Neural cell (in vitro differentiated cells): ENCODE results near the gene LRRK1. TPM values are rescaled to one million over a fixed set of nuclear protein-coding genes. Genes with fewer than 3 reads are reported as not detected.

ENCODE experiments used
- H2AFZ ChIP-seq: fragments of 200-600, 300-800 bp; sonication (generic), shearing (Covaris generic); 2 replicates; pipeline ENCODE4 v1.6.0; 2014; ENCODE audit warnings: low read depth, mild to moderate bottlenecking, antibody characterized with exemption, low read length, moderate library complexity
- H3F3A ChIP-seq: fragments of 200-600 bp; shearing (Covaris generic); 2 replicates; pipeline ENCODE4 v1.6.1; 2016; ENCODE audit warnings: mild to moderate bottlenecking, moderate library complexity, mixed read lengths, antibody characterized with exemption, low read length; ENCODE audit not compliant: insufficient read depth, poor library complexity, severe bottlenecking
- H3K27ac ChIP-seq: fragments of 200-600, 300-800 bp; sonication (generic), shearing (Covaris generic); 2 replicates; pipeline ENCODE4 v1.5.1; 2014; ENCODE audit warnings: mild to moderate bottlenecking, low read length, moderate library complexity
- H3K27me3 ChIP-seq: fragments of 300-800, 200-600 bp; sonication (generic), shearing (Covaris generic); 2 replicates; pipeline ENCODE4 v1.6.0; 2014; ENCODE audit warnings: mild to moderate bottlenecking, low read depth, low read length, moderate library complexity; ENCODE audit not compliant: insufficient read depth
- H3K36me3 ChIP-seq: fragments of 300-800, 200-600 bp; sonication (generic), shearing (Covaris generic); 2 replicates; pipeline ENCODE4 v1.5.1; 2014; ENCODE audit warnings: mild to moderate bottlenecking, antibody characterized with exemption, low read length, moderate library complexity; ENCODE audit not compliant: insufficient read depth
- H3K4me2 ChIP-seq: fragments of 300-800, 200-600 bp; sonication (generic), shearing (Covaris generic); 2 replicates; pipeline ENCODE4 v1.6.0; 2014; ENCODE audit warnings: mild to moderate bottlenecking, low read length
- H3K4me3 ChIP-seq: fragments of 300-800, 200-600 bp; sonication (generic), shearing (Covaris generic); 2 replicates; pipeline ENCODE4 v1.5.1; 2014; ENCODE audit warnings: mild to moderate bottlenecking, low read length, moderate library complexity
- H3K79me2 ChIP-seq: fragments of 200-600 bp; shearing (Covaris generic); replicated peaks from 2 replicates; pipeline ENCODE4 v1.6.0; 2014; ENCODE audit warnings: mild to moderate bottlenecking, low read length, moderate library complexity; ENCODE audit not compliant: insufficient read depth
- H3K9ac ChIP-seq: fragments of 300-800, 200-600 bp; sonication (generic), shearing (Covaris generic); 2 replicates; pipeline ENCODE4 v1.6.1; 2016; ENCODE audit warnings: mild to moderate bottlenecking, low read length, mixed read lengths
- H3K9me2 ChIP-seq: fragments of 200-600 bp; shearing (Covaris generic); 2 replicates; pipeline ENCODE4 v1.6.1; 2016; ENCODE audit warnings: mild to moderate bottlenecking, low read length, mixed read lengths; ENCODE audit not compliant: insufficient read depth
- H3K9me3 ChIP-seq: fragments of 200-600, 300-800 bp; sonication (generic), shearing (Covaris generic); 2 replicates; pipeline ENCODE4 v1.6.1; 2016; ENCODE audit warnings: mild to moderate bottlenecking, mixed run types, low read length, moderate library complexity, mixed read lengths
- H4K20me1 ChIP-seq: fragments of 200-600 bp; shearing (Covaris generic); 2 replicates; pipeline ENCODE4 v1.6.1; 2016; ENCODE audit warnings: mild to moderate bottlenecking, mixed run types; ENCODE audit not compliant: insufficient read depth
- EP300 ChIP-seq: fragments of 450-650 bp; conservative IDR thresholded peaks from 2 replicates; pipeline ENCODE4 v1.6.1; 2014; ENCODE audit warnings: antibody characterized with exemption, mild to moderate bottlenecking, moderate library complexity; ENCODE audit not compliant: poor library complexity, severe bottlenecking
- EZH2 ChIP-seq: fragments of 200-600, 300-800 bp; shearing (Covaris generic), sonication (generic); IDR thresholded peaks from 2 replicates; pipeline ENCODE4 v1.6.1; 2014; ENCODE audit warnings: antibody characterized with exemption, low read length, borderline replicate concordance, mild to moderate bottlenecking; ENCODE audit not compliant: insufficient read depth, poor library complexity, severe bottlenecking
- MXI1 ChIP-seq: fragments of 450-650 bp; conservative IDR thresholded peaks from 2 replicates; pipeline ENCODE4 v1.6.1; 2014; ENCODE audit warnings: antibody characterized with exemption, mild to moderate bottlenecking; ENCODE audit not compliant: poor library complexity, severe bottlenecking
- POLR2AphosphoS5 ChIP-seq: IDR thresholded peaks from 2 replicates; pipeline ENCODE4 v1.6.1; 2012
- RAD21 ChIP-seq: fragments of 450-650 bp; conservative IDR thresholded peaks from 2 replicates; pipeline ENCODE4 v1.6.1; 2014; ENCODE audit warnings: antibody characterized with exemption, mild to moderate bottlenecking, moderate library complexity
- REST ChIP-seq: IDR thresholded peaks from 2 replicates; pipeline ENCODE4 v1.6.1; 2012; ENCODE audit warnings: borderline replicate concordance
- SMC3 ChIP-seq: fragments of 450-650 bp; conservative IDR thresholded peaks from 2 replicates; pipeline ENCODE4 v1.6.1; 2014; ENCODE audit warnings: antibody characterized with exemption, mild to moderate bottlenecking, moderate library complexity; ENCODE audit not compliant: poor library complexity
- TAF1 ChIP-seq: IDR thresholded peaks from 2 replicates; pipeline ENCODE4 v1.6.1; 2012; ENCODE audit warnings: low read depth
- polyA plus RNA-seq: library from polyadenylated mRNA; depleted of rRNA; stranded (reverse); fragments of >200 nt; gene quantifications from 2 replicates; pipeline ENCODE4 v1.2.3, GENCODE V29; 2014
- TF ChIP-seq, protein P1 (sequence below): fragments of 450-650 bp; IDR thresholded peaks from 2 replicates; pipeline ENCODE4 v1.5.1; 2014; ENCODE audit warnings: antibody characterized with exemption, mild to moderate bottlenecking, moderate library complexity; ENCODE audit not compliant: poor library complexity, severe bottlenecking

LRRK1 gene
- polyA plus RNA-seq, 1 donor from 2014 or later = 0.06 TPM

- Histone ChIP-seq H4K20me1 (no peaks in the 10 kb centered on the region), H3K79me2 (no peaks in the 10 kb centered on the region), H3K36me3 (no peaks in the 10 kb centered on the region), H3K9me3 (no peaks in the 10 kb centered on the region), H3K9ac (no peak overlapping the region), H3K4me2 (no peak overlapping the region), H3K4me3 (no peak overlapping the region), H3K27ac (no peak overlapping the region), H3F3A (no peaks in the 10 kb centered on the region), H2AFZ (no peak overlapping the region), H3K9me2 (no peaks in the 10 kb centered on the region), H3K27me3 (no peaks in the 10 kb centered on the region)
- TF ChIP-seq TAF1 = no peak
- TF ChIP-seq, protein P1, sequence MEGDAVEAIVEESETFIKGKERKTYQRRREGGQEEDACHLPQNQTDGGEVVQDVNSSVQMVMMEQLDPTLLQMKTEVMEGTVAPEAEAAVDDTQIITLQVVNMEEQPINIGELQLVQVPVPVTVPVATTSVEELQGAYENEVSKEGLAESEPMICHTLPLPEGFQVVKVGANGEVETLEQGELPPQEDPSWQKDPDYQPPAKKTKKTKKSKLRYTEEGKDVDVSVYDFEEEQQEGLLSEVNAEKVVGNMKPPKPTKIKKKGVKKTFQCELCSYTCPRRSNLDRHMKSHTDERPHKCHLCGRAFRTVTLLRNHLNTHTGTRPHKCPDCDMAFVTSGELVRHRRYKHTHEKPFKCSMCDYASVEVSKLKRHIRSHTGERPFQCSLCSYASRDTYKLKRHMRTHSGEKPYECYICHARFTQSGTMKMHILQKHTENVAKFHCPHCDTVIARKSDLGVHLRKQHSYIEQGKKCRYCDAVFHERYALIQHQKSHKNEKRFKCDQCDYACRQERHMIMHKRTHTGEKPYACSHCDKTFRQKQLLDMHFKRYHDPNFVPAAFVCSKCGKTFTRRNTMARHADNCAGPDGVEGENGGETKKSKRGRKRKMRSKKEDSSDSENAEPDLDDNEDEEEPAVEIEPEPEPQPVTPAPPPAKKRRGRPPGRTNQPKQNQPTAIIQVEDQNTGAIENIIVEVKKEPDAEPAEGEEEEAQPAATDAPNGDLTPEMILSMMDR = no peak
- TF ChIP-seq MXI1 = no peak
- no peak for TF ChIP-seq EP300
- no peak for TF ChIP-seq POLR2AphosphoS5
- no peak for TF ChIP-seq REST
- no peak for TF ChIP-seq EZH2
- no peak for TF ChIP-seq SMC3
- no peak for TF ChIP-seq RAD21
Measured at GRCh38 chr15:100898661-100899462, 20.3 kb upstream of the LRRK1 start.

DNA sequence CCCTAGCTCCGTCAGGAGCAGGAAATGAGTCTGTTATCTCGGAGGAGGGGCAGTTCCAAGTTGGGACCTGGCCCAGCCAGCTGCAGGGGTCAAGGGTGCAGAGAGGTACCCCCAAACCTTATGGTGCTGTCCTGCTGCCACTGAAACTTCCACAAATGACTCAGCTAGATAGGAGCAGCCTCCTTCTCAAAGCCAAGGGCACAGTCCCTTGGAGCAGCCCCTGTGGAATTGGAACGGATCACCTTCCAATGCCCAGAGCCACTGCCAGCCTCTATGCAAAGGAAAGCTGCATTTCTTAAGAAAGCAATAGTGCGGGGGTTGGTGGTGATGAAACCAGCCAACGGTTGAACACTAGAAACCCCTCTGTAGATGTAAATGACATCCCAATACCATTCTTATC lies 19.6 kb upstream of the LRRK1 start:
- Histone ChIP-seq H2AFZ (no peak overlapping the region), H3K36me3 (no peaks in the 10 kb centered on the region), H3K4me3 (no peak overlapping the region), H4K20me1 (no peaks in the 10 kb centered on the region), H3K9me3 (no peaks in the 10 kb centered on the region), H3K9me2 (no peaks in the 10 kb centered on the region), H3K9ac (no peak overlapping the region), H3F3A (no peaks in the 10 kb centered on the region), H3K4me2 (no peak overlapping the region), H3K27me3 (no peaks in the 10 kb centered on the region), H3K79me2 (no peaks in the 10 kb centered on the region), H3K27ac (no peak overlapping the region)
- TF ChIP-seq TAF1 (no peak), EP300 (no peak), MXI1 (no peak), POLR2AphosphoS5 (no peak), SMC3 (no peak), EZH2 (no peak), REST (no peak), RAD21 (no peak)
- TF ChIP-seq, protein P1 = no peak
